Measurements from ENCODE around the gene CCDC85C.

DNA sequence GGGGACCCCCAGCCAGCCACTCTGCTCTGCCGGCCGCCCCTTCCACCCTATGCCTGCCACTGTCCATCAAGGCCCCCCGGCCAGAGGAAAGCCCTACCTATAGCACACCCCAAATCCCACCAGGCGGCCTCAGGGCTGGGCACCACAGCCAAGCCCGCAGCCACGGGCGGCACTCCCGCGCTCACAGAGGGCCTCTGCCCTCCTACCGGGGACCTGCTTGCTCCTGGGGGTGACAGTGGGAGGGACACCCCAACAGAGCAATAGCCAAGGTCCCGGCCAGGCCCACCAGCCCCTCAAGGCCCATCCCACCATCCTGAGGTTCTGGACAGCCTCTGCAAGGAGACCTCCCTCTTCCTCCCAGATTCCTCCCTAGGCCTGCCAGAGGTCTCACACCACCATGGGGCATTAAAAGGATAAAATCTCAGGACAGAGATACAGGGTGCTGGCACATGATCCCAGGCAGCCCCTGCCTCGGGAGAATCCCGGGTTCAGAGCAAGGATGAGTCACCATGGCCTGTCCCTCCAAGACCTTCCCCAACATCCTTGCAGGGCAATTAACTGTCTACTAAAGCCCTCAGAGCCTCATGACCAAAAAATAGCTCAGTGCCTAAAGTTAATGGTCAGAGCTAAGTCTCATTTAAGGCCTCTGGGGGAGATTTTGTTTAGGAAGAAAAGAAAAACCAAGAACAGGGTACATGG, 17.1 kb downstream of the CCDC85C start:
- no peak for TF ChIP-seq POLR2A (IDR thresholded peaks at IDR 0.05)
- TF ChIP-seq, protein P1, sequence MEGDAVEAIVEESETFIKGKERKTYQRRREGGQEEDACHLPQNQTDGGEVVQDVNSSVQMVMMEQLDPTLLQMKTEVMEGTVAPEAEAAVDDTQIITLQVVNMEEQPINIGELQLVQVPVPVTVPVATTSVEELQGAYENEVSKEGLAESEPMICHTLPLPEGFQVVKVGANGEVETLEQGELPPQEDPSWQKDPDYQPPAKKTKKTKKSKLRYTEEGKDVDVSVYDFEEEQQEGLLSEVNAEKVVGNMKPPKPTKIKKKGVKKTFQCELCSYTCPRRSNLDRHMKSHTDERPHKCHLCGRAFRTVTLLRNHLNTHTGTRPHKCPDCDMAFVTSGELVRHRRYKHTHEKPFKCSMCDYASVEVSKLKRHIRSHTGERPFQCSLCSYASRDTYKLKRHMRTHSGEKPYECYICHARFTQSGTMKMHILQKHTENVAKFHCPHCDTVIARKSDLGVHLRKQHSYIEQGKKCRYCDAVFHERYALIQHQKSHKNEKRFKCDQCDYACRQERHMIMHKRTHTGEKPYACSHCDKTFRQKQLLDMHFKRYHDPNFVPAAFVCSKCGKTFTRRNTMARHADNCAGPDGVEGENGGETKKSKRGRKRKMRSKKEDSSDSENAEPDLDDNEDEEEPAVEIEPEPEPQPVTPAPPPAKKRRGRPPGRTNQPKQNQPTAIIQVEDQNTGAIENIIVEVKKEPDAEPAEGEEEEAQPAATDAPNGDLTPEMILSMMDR (IDR thresholded peaks at IDR 0.05): no peak
- TF ChIP-seq POLR2AphosphoS5 (IDR thresholded peaks at IDR 0.05): no peak
- no peak for TF ChIP-seq EP300 (IDR thresholded peaks at IDR 0.05)
